ENCODE results near the gene ZDHHC12.
A peak's percentile ranks its signal among the peaks of the same experiment; 100 is the strongest.

The ZDHHC12 gene

DNA sequence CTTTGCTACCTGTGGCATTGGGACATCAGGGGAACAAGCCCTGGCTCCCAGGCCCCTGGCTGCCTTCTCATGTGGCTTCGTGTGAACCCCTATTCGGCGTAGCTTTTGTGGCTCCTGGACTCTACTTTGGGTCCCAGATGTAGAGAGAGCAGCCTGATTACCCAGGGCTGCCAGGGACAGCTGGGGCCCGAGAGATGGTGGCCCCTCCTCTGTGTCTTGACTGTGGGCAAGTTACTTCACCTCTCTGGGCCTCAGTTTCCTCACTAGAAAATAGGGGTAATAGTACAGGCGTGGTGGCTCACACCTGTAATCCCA lies 19.6 kb downstream of the ZDHHC12 start:
- Histone ChIP-seq H3K9ac (ENCODE audit: low read length) (no peak overlapping the region), H3K36me3 (ENCODE audit: low read length) (no peaks in the 10 kb centered on the region), H3K27me3 (ENCODE audit: low read length) (no peaks in the 10 kb centered on the region), H2AFZ (ENCODE audit: low read depth, low read length, severe bottlenecking) (no peak overlapping the region), H3K9me2 (replicated peaks; ENCODE audit: insufficient read depth, low read length) (no peaks in the 10 kb centered on the region), H3K79me2 (ENCODE audit: insufficient read depth, low read length) (peaks cover 9% of the 10 kb centered on the region; the same call in 1 of the 2 replicates), H4K20me1 (ENCODE audit: low read depth, low read length) (no peaks in the 10 kb centered on the region), H3K4me2 (ENCODE audit: low read depth, low read length, poor library complexity, severe bottlenecking) (no peak overlapping the region), H3K9me3 (ENCODE audit: insufficient read depth, low read length) (no peaks in the 10 kb centered on the region), H3F3A (ENCODE audit: insufficient read depth) (peaks cover 9% of the 10 kb centered on the region), H3K27ac (ENCODE audit: low read depth, low read length) (no peak overlapping the region), H3K4me3 (ENCODE audit: insufficient read depth, low read length, poor library complexity, severe bottlenecking) (no peak overlapping the region)
- TF ChIP-seq EZH2phosphoT487 (conservative IDR thresholded peaks at IDR 0.05; ENCODE audit: low read length): no peak
- TF ChIP-seq, protein P1, sequence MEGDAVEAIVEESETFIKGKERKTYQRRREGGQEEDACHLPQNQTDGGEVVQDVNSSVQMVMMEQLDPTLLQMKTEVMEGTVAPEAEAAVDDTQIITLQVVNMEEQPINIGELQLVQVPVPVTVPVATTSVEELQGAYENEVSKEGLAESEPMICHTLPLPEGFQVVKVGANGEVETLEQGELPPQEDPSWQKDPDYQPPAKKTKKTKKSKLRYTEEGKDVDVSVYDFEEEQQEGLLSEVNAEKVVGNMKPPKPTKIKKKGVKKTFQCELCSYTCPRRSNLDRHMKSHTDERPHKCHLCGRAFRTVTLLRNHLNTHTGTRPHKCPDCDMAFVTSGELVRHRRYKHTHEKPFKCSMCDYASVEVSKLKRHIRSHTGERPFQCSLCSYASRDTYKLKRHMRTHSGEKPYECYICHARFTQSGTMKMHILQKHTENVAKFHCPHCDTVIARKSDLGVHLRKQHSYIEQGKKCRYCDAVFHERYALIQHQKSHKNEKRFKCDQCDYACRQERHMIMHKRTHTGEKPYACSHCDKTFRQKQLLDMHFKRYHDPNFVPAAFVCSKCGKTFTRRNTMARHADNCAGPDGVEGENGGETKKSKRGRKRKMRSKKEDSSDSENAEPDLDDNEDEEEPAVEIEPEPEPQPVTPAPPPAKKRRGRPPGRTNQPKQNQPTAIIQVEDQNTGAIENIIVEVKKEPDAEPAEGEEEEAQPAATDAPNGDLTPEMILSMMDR (IDR thresholded peaks at IDR 0.05; ENCODE audit: insufficient read depth, low read length, poor library complexity, severe bottlenecking): no peak

DNA sequence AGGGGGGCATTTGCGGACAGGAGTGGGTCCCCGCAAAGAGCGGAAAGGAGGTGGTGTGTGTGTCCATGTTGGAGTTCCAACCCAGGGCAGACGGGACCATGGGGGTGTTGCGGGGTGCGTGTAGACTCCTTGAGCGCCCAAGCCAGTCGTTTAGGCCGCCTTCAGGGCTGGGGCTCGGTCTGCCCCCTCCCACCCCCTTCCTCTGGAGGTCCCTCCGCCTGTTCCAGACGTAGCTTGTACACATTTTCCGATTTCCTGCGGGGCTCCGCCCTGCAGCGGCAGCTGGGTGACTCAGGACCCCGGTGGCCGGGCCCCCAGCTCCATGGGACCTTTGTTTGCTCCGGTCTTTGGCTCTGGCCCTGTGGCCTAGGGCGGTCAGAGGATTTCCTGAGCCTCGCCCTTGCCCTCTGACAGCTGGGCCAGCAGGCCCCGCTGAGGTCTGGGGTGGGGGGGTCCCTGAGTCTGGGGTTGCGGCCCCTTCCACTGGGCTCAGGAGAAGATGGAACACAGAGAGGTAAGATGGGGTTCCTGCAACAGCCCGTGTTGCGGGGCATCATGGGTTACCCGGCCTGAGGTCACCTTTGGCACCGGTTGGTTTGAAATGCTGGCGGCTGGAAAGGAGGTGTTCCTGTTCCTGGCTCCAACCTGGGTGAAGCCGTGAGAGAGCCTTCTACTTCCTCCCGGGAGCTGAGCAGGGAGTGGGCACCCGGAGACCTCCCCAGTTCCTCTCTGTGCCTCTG lies 20.1 kb downstream of the ZDHHC12 start:
- peak overlapping the region; percentile 98 for H2AFZ ChIP-seq (ENCODE audit: low read depth, low read length, severe bottlenecking)
- H3K9me3 ChIP-seq (ENCODE audit: insufficient read depth, low read length): no peaks in the 10 kb centered on the region
- peaks cover 11% of the 10 kb centered on the region for H3F3A ChIP-seq (ENCODE audit: insufficient read depth)
- peak overlapping the region; percentile 52; the same call in 1 of the 2 replicates for H3K27ac ChIP-seq (ENCODE audit: low read depth, low read length)
- H3K9ac ChIP-seq (ENCODE audit: low read length): peak overlapping the region; percentile 90
- peaks cover 9% of the 10 kb centered on the region; the same call in 1 of the 2 replicates for H3K79me2 ChIP-seq (ENCODE audit: insufficient read depth, low read length)
- peak overlapping the region; percentile 72 for H3K4me2 ChIP-seq (ENCODE audit: low read depth, low read length, poor library complexity, severe bottlenecking)
- no peaks in the 10 kb centered on the region for H3K36me3 ChIP-seq (ENCODE audit: low read length)
- peak overlapping the region; percentile 87 for H3K4me3 ChIP-seq (ENCODE audit: insufficient read depth, low read length, poor library complexity, severe bottlenecking)
- TF ChIP-seq, protein P1 (IDR thresholded peaks at IDR 0.05; ENCODE audit: insufficient read depth, low read length, poor library complexity, severe bottlenecking): no peak
- TF ChIP-seq EZH2phosphoT487 (conservative IDR thresholded peaks at IDR 0.05; ENCODE audit: low read length): no peak
- no peaks in the 10 kb centered on the region for H3K27me3 ChIP-seq (ENCODE audit: low read length)
- no peaks in the 10 kb centered on the region for H3K9me2 ChIP-seq (replicated peaks; ENCODE audit: insufficient read depth, low read length)
- no peaks in the 10 kb centered on the region for H4K20me1 ChIP-seq (ENCODE audit: low read depth, low read length)

DNA sequence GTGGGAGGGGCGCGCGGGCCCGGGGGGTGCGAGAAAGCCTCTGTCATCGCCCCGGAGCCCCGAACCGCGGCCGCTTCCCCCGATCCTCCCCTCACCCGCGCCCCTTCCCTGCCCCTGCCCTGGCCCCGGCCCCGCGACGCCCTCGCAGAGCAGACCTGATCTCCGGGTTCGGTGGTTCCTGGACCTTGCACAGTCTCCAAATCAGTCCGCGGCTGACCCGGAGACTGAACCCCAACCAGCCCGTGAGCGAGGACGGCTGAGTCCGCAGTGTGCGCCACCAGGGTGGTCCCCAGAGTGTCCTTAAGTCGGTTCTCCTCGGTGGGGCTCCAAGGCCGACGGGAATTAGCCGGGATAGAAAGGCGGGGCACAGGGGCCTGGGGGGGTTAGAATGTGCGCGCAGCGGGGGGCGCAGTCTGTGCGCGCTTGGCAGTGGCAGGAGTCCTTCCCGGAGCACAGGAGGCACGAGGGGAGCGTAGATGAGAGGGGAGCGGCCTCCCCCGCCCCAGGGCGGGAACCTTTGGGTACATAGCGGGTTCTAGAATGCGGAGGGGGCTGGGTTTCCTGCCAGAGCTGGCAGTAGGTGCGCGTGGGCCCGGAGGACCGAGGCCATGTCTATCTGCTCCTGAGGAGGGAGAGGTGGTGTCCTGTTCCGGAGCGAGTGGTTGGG lies 20.8 kb downstream of the ZDHHC12 start:
- Histone ChIP-seq H3F3A (ENCODE audit: insufficient read depth) (peaks cover 14% of the 10 kb centered on the region), H3K79me2 (ENCODE audit: insufficient read depth, low read length) (peaks cover 9% of the 10 kb centered on the region; the same call in 1 of the 2 replicates), H3K27me3 (ENCODE audit: low read length) (no peaks in the 10 kb centered on the region), H3K4me3 (ENCODE audit: insufficient read depth, low read length, poor library complexity, severe bottlenecking) (peak overlapping the region; percentile 87), H3K9ac (ENCODE audit: low read length) (peak overlapping the region; percentile 90), H3K9me3 (ENCODE audit: insufficient read depth, low read length) (no peaks in the 10 kb centered on the region), H3K4me2 (ENCODE audit: low read depth, low read length, poor library complexity, severe bottlenecking) (peak overlapping the region; percentile 72), H3K36me3 (ENCODE audit: low read length) (no peaks in the 10 kb centered on the region), H3K9me2 (replicated peaks; ENCODE audit: insufficient read depth, low read length) (no peaks in the 10 kb centered on the region), H2AFZ (ENCODE audit: low read depth, low read length, severe bottlenecking) (peak overlapping the region; percentile 98), H3K27ac (ENCODE audit: low read depth, low read length) (peak overlapping the region; percentile 52), H4K20me1 (ENCODE audit: low read depth, low read length) (no peaks in the 10 kb centered on the region)
- no peak for TF ChIP-seq EZH2phosphoT487 (conservative IDR thresholded peaks at IDR 0.05; ENCODE audit: low read length)
- TF ChIP-seq, protein P1 (IDR thresholded peaks at IDR 0.05; ENCODE audit: insufficient read depth, low read length, poor library complexity, severe bottlenecking): no peak

All from SU-DHL-6 (cell line).